Measurements from ENCODE around the gene EGFL8. TPM values are rescaled to one million over a fixed set of nuclear protein-coding genes. Genes with fewer than 3 reads are reported as not detected.

EGFL8 gene
- total and polyA plus RNA-seq, 2 of the 8 experiments (the other 6 are each of a cell fraction or from before 2014, with no cell fraction given) = 5.0 to 9.2 TPM

DNA sequence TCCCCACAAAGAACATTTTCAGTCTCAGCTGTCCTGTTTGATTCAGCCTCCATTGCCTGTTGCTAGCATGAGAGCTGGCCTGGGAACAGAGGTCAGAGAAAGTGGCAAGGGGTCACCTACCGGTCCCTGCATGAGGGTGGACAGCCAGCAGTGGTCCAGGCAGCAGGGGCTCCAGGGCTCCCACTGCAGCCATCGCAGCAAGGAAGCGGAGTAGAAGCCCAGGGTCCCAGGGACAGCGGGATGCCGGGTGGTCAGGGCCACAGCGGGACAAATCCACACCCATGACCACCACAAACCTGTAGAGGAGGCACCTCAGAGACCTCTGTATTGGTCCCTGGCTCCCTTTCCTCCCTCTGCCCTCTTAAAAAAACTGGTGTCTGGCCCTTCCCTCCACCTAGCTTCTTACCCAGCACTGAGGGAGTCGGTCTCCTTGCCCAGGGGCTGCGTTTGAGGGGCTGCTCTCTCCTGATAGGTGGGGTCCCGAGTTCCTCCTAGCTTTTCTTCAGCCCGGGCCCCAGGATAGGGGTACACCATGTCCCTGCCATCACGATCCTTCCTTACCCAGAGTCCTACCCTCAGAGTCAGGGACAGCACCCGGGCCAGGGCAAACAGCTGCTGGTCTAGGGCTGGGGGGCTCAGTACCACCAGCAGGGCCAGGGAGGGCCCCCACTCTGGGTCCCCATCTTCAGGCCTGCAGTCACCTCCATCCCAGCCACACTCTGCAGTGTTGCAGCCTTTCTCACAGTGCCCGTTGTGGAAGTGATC, 36.5 kb downstream of the EGFL8 start:
- no peaks in the 10 kb centered on the region for H3K79me1 ChIP-seq (ENCODE audit: low read depth, low read length)
- CTCF ChIA-PET (ENCODE audit: partially characterized antibody) = interaction anchor here (1.1 kb wide), 1 partner anchor 54 kb away, joined by 3 read pairs; no protein-coding TSS in a partner anchor

More for the DNA sequence above, 36.5 kb downstream of the EGFL8 start:
- H2BK12ac ChIP-seq (ENCODE audit: low read depth, low read length) = no peak overlapping the region
- no peak overlapping the region for H4K91ac ChIP-seq (replicated peaks; ENCODE audit: insufficient read length, low read length)
- H4K8ac ChIP-seq (ENCODE audit: extremely low read depth, insufficient read depth, low read length) = peak overlapping the region; percentile 53
- TF ChIP-seq CBX5 (IDR thresholded peaks at IDR 0.05; ENCODE audit: low read depth, low read length) = no peak
- TF ChIP-seq HDAC6 (IDR thresholded peaks at IDR 0.05; ENCODE audit: low read depth, low read length) = no peak
- TF ChIP-seq, protein P1, sequence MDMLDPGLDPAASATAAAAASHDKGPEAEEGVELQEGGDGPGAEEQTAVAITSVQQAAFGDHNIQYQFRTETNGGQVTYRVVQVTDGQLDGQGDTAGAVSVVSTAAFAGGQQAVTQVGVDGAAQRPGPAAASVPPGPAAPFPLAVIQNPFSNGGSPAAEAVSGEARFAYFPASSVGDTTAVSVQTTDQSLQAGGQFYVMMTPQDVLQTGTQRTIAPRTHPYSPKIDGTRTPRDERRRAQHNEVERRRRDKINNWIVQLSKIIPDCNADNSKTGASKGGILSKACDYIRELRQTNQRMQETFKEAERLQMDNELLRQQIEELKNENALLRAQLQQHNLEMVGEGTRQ (IDR thresholded peaks at IDR 0.05; ENCODE audit: low read length) = no peak
- TF ChIP-seq, protein P2, sequence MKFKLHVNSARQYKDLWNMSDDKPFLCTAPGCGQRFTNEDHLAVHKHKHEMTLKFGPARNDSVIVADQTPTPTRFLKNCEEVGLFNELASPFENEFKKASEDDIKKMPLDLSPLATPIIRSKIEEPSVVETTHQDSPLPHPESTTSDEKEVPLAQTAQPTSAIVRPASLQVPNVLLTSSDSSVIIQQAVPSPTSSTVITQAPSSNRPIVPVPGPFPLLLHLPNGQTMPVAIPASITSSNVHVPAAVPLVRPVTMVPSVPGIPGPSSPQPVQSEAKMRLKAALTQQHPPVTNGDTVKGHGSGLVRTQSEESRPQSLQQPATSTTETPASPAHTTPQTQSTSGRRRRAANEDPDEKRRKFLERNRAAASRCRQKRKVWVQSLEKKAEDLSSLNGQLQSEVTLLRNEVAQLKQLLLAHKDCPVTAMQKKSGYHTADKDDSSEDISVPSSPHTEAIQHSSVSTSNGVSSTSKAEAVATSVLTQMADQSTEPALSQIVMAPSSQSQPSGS (IDR thresholded peaks at IDR 0.05; ENCODE audit: low read length) = no peak
- TF ChIP-seq EGR1 (IDR thresholded peaks at IDR 0.05; ENCODE audit: borderline replicate concordance, low read depth, low read length) = no peak
- TF ChIP-seq NANOG (IDR thresholded peaks at IDR 0.05; ENCODE audit: insufficient read depth, low read depth, low read length, poor library complexity, severe bottlenecking) = no peak
- no peak for TF ChIP-seq BACH1 (IDR thresholded peaks at IDR 0.05; ENCODE audit: low read length)
- no peak for TF ChIP-seq TBP (IDR thresholded peaks at IDR 0.05; ENCODE audit: low read depth, low read length)
- H3K56ac ChIP-seq (replicated peaks; ENCODE audit: insufficient read length, low read depth, low read length) = no peak overlapping the region
- H3K4me2 ChIP-seq (ENCODE audit: insufficient read depth in 1 of 2, low read depth in 2 of 2, low read length in 2 of 2) = no peak overlapping the region
- H3K4me3 ChIP-seq (ENCODE audit: extremely low read depth in 1 of 4, insufficient read depth in 2 of 4, low read depth in 3 of 4, low read length in 4 of 4) = no peak overlapping the region
- no peaks in the 10 kb centered on the region for H3K9me3 ChIP-seq (ENCODE audit: insufficient read depth in 2 of 2, low read depth in 1 of 2, low read length in 1 of 2)
- H2BK20ac ChIP-seq (ENCODE audit: low read length) = no peak overlapping the region
- no peaks in the 10 kb centered on the region for H3K79me2 ChIP-seq (ENCODE audit: control insufficient read depth in 1 of 2, insufficient read depth in 2 of 2, low read length in 2 of 2)
- H3K9ac ChIP-seq (replicated peaks in 1 of 4; ENCODE audit: extremely low read depth in 1 of 4, low read depth in 3 of 4, low read length in 3 of 4) = no peak overlapping the region
- no peak overlapping the region for H2AFZ ChIP-seq (ENCODE audit: low read length)
- POLR2A ChIA-PET (ENCODE audit: partially characterized antibody) = no interaction called here
- FAIRE-seq (no peak), DNase-seq (ENCODE audit: low read depth in 1 of 2, low spot score in 2 of 2) (no peak)
- no peak overlapping the region for H2BK120ac ChIP-seq (replicated peaks; ENCODE audit: low read depth, low read length)
- no peaks in the 10 kb centered on the region for H3K27me3 ChIP-seq (replicated peaks in 1 of 4; ENCODE audit: control insufficient read depth in 3 of 4, extremely low read depth in 1 of 4, insufficient read depth in 3 of 4, low read length in 3 of 4)
- H3K4me1 ChIP-seq (replicated peaks in 1 of 4; ENCODE audit: control insufficient read depth in 3 of 4, insufficient read depth in 4 of 4, low read length in 3 of 4) = peaks cover 0 to 11% (median 8%) of the 10 kb centered on the region in 4 experiments; a peak in 6 of 7 replicates
- no peaks in the 10 kb centered on the region for H4K20me1 ChIP-seq (replicated peaks in 1 of 2; ENCODE audit: control insufficient read depth in 1 of 2, insufficient read depth in 2 of 2, low read length in 2 of 2)
- H3K27ac ChIP-seq (ENCODE audit: low read depth, low read length) = no peak overlapping the region
- peaks cover 3% of the 10 kb centered on the region; the same call in 1 of the 2 replicates for H3K23me2 ChIP-seq (ENCODE audit: low read depth, low read length)
- H2BK15ac ChIP-seq (ENCODE audit: low read length) = no peak overlapping the region
- no peaks in the 10 kb centered on the region for H3K36me3 ChIP-seq (ENCODE audit: control insufficient read depth in 2 of 4, insufficient read depth in 4 of 4, low read length in 3 of 4)
- H3K14ac ChIP-seq (ENCODE audit: insufficient read length) = no peak overlapping the region
- no peak overlapping the region for H3K18ac ChIP-seq (ENCODE audit: extremely low read depth, low read length)
- H3K4ac ChIP-seq (replicated peaks; ENCODE audit: insufficient read length, low read depth, low read length) = no peak overlapping the region
- H4K5ac ChIP-seq (ENCODE audit: insufficient read length, low read depth, low read length) = no peak overlapping the region
- no peak overlapping the region; the same call in 1 of the 2 replicates for H2BK5ac ChIP-seq (ENCODE audit: low read depth, low read length)
- 91% methylated on average over 13 of the region's 13 CpGs; no CpG with 5 or more reads in 1 of the 2 experiments for WGBS, 2 experiments (ENCODE audit: extremely low coverage in 1 of 2, insufficient coverage in 1 of 2, insufficient read length in 1 of 2, insufficient replicate concordance in 2 of 2, low coverage in 1 of 2, low lambda C conversion rate in 2 of 2, missing lambda C conversion rate in 1 of 2)
- no peak overlapping the region for H3K23ac ChIP-seq (ENCODE audit: insufficient read length)
- no peak overlapping the region for H2AK5ac ChIP-seq (ENCODE audit: low read depth, low read length)

All from H1 (cell line).